Right ventricle myocardium superior (tissue), 1 donor: ENCODE data around the gene GTF2B. TPM values are rescaled to one million over a fixed set of nuclear protein-coding genes. Genes with fewer than 3 reads are reported as not detected.

ENCODE experiments used
- ATAC-seq: fragments of 200-7000 bp; cut with Tn5 transposase; one replicate; pipeline ENCODE4 v1.9.1; 2020; ENCODE audit warnings: mild to moderate bottlenecking; ENCODE audit not compliant: poor library complexity
- DNase-seq: peaks from one replicate; pipeline ENCODE4 v3.0.0-alpha.2; 2020
- intact Hi-C: fragments of 100-400 bp; cut with DNase I; formaldehyde crosslinking; loops from one replicate; pipeline ENCODE4 v1.11.2; 2022
- total RNA-seq: library from RNA; stranded (reverse); fragmentation: NEBNext Ultra II Directional; extraction: Animal tissue kit (Norgen Biotek cat#: 25700); gene quantifications from one replicate; pipeline ENCODE4 v1.2.1, GENCODE V29; 2021
- donor health status: DM: no; HTN: yes; CAD: no; lungs with severe emphysema.

GTF2B gene
- total RNA-seq, 1 donor from 2014 or later: 11.1 TPM

DNA sequence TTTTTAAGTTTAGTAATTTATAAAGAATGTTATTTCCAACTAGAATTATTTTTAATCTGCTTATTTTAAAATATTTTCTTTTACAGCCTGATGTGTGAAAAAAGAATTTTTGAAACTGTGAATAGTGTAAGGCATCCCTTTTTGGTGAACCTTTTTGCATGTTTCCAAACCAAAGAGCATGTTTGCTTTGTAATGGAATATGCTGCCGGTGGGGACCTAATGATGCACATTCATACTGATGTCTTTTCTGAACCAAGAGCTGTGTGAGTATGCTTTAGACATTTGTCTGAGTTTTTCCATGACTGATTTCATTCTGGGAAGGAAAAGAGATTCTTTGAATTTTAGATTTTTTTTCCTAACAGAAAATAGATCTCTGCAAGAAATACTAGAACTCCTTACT lies 77.9 kb downstream of the GTF2B start:
- ATAC-seq (no peak), DNase-seq (no peak)
- intact Hi-C loops: no loop called here

GRCh38 chr1:88812366-88812765 lies 79.0 kb downstream of the GTF2B start:
- intact Hi-C loops: no loop called here
- DNase-seq (no peak), ATAC-seq (no peak)

GRCh38 chr1:88803444-88803843 lies 87.9 kb downstream of the GTF2B start:
- no peak for ATAC-seq
- intact Hi-C loops: no loop called here
- DNase-seq: no peak

GRCh38 chr1:88802950-88803349 lies 88.4 kb downstream of the GTF2B start:
- no peak for DNase-seq
- intact Hi-C loops: no loop called here
- ATAC-seq: no peak

Other genes starting within 250 kb of the GTF2B start
- gene PKN2, start 207.3 kb downstream of the GTF2B start, total RNA-seq: 34.5 TPM
- 9.1 TPM for gene KYAT3, start 101.1 kb upstream of the GTF2B start, total RNA-seq
- gene RBMXL1, start 101.1 kb upstream of the GTF2B start, total RNA-seq: 9.1 TPM
- 6.6 TPM for gene GBP3, start 131.3 kb upstream of the GTF2B start, total RNA-seq
- 5.7 TPM for gene GBP1, start 173.6 kb upstream of the GTF2B start, total RNA-seq
- gene GBP2, start 234.5 kb upstream of the GTF2B start, total RNA-seq: 11.1 TPM